ENCODE measurements around the gene PTPN14.

DNA sequence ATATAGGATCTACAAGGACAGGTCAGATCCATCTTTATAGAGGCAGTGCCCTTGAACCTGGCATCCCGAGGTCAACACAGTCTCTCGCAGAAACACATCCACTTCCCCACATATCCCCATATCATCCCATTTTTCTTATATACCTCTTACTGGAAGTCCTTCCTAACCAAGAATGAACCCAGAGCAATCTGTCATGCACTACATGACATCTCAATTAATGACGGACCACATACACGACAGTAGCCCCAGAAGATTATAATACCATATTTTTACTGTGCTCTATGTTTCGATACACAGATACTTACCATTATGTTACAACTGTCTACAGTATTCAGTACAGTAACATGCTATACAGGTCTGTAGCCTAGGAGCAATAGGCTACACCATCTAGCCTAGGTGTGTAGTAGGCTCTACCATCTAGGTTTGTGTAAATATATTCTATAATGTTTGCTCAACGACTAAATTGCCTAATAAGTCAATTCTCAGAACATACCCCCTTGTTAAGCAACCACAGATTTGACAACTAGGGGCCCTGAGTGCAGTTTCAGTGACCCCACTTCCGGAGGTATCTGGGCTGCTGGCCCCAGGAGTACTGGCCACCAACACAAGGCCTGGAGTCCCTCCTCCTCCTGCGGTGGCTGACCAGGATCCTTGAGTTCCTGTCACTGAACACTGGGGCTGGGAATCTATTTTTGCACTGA lies 28.1 kb downstream of the PTPN14 start:
- TF ChIP-seq, protein P1, sequence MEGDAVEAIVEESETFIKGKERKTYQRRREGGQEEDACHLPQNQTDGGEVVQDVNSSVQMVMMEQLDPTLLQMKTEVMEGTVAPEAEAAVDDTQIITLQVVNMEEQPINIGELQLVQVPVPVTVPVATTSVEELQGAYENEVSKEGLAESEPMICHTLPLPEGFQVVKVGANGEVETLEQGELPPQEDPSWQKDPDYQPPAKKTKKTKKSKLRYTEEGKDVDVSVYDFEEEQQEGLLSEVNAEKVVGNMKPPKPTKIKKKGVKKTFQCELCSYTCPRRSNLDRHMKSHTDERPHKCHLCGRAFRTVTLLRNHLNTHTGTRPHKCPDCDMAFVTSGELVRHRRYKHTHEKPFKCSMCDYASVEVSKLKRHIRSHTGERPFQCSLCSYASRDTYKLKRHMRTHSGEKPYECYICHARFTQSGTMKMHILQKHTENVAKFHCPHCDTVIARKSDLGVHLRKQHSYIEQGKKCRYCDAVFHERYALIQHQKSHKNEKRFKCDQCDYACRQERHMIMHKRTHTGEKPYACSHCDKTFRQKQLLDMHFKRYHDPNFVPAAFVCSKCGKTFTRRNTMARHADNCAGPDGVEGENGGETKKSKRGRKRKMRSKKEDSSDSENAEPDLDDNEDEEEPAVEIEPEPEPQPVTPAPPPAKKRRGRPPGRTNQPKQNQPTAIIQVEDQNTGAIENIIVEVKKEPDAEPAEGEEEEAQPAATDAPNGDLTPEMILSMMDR (conservative IDR thresholded peaks at IDR 0.05; ENCODE audit: low read depth, low read length), result no peak
- TF ChIP-seq MAFK (IDR thresholded peaks at IDR 0.05; ENCODE audit: low read depth, low read length), result no peak
- no peak for TF ChIP-seq POLR2A (IDR thresholded peaks at IDR 0.05; ENCODE audit: low read depth, low read length)
- TF ChIP-seq, protein P2, sequence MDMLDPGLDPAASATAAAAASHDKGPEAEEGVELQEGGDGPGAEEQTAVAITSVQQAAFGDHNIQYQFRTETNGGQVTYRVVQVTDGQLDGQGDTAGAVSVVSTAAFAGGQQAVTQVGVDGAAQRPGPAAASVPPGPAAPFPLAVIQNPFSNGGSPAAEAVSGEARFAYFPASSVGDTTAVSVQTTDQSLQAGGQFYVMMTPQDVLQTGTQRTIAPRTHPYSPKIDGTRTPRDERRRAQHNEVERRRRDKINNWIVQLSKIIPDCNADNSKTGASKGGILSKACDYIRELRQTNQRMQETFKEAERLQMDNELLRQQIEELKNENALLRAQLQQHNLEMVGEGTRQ (IDR thresholded peaks at IDR 0.05; ENCODE audit: low read depth, low read length), result no peak
- TF ChIP-seq BHLHE40 (IDR thresholded peaks at IDR 0.05; ENCODE audit: low read depth, low read length), result no peak
- no peak for TF ChIP-seq MAZ (IDR thresholded peaks at IDR 0.05; ENCODE audit: borderline replicate concordance, low read depth, low read length)
- no peak for TF ChIP-seq CEBPB (IDR thresholded peaks at IDR 0.05; ENCODE audit: low read depth, low read length)
- TF ChIP-seq NFE2L2 (IDR thresholded peaks at IDR 0.05; ENCODE audit: low read depth, low read length), result no peak
- TF ChIP-seq RCOR1 (IDR thresholded peaks at IDR 0.05; ENCODE audit: insufficient replicate concordance, low read length), result no peak
- TF ChIP-seq RFX5 (IDR thresholded peaks at IDR 0.05; ENCODE audit: low read depth, low read length), result no peak
- TF ChIP-seq SMC3 (IDR thresholded peaks at IDR 0.05; ENCODE audit: low read depth, low read length), result no peak
- no peak for TF ChIP-seq RAD21 (IDR thresholded peaks at IDR 0.05; ENCODE audit: low read length)

Data from IMR-90 (cell line).